ENCODE results near the gene PMF1.

Gene PMF1

GRCh38 chr1:156245451-156246232 lies 32.8 kb downstream of the PMF1 start:
- Histone ChIP-seq H3K4me3 (ENCODE audit: low read depth, low read length, poor library complexity, severe bottlenecking) (peak overlapping the region; percentile 42), H4K20me1 (ENCODE audit: insufficient read depth, low read length) (no peaks in the 10 kb centered on the region), H3K4me2 (ENCODE audit: low read length) (peak overlapping the region; percentile 60), H3K36me3 (ENCODE audit: insufficient read depth, low read length) (peaks cover 24% of the 10 kb centered on the region), H3K4me1 (ENCODE audit: insufficient read depth, low read length, severe bottlenecking) (peaks cover 10% of the 10 kb centered on the region), H3K27me3 (ENCODE audit: insufficient read depth, low read length) (0 out of 2 replicates have a peak, but pooled peaks cover 5% of the 10 kb centered on the region), H3K9me2 (ENCODE audit: low read depth, low read length) (no peaks in the 10 kb centered on the region), H3F3A (ENCODE audit: insufficient read depth, low read length) (no peaks in the 10 kb centered on the region), H3K9me3 (ENCODE audit: low read length) (no peaks in the 10 kb centered on the region), H2AFZ (ENCODE audit: low read length) (no peak overlapping the region), H3K9ac (ENCODE audit: low read length) (peak overlapping the region; percentile 5; the same call in 1 of the 2 replicates), H3K79me2 (ENCODE audit: insufficient read depth, low read length) (no peaks in the 10 kb centered on the region), H3K27ac (ENCODE audit: low read depth, low read length, poor library complexity, severe bottlenecking) (no peak overlapping the region)
- TF ChIP-seq EZH2 (IDR thresholded peaks at IDR 0.05; ENCODE audit: borderline replicate concordance, low read length): no peak
- TF ChIP-seq, protein P1, sequence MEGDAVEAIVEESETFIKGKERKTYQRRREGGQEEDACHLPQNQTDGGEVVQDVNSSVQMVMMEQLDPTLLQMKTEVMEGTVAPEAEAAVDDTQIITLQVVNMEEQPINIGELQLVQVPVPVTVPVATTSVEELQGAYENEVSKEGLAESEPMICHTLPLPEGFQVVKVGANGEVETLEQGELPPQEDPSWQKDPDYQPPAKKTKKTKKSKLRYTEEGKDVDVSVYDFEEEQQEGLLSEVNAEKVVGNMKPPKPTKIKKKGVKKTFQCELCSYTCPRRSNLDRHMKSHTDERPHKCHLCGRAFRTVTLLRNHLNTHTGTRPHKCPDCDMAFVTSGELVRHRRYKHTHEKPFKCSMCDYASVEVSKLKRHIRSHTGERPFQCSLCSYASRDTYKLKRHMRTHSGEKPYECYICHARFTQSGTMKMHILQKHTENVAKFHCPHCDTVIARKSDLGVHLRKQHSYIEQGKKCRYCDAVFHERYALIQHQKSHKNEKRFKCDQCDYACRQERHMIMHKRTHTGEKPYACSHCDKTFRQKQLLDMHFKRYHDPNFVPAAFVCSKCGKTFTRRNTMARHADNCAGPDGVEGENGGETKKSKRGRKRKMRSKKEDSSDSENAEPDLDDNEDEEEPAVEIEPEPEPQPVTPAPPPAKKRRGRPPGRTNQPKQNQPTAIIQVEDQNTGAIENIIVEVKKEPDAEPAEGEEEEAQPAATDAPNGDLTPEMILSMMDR (IDR thresholded peaks at IDR 0.05; ENCODE audit: low read length): no peak

GRCh38 chr1:156246241-156246780 lies 33.5 kb downstream of the PMF1 start:
- Histone ChIP-seq H3K79me2 (ENCODE audit: insufficient read depth, low read length) (no peaks in the 10 kb centered on the region), H4K20me1 (ENCODE audit: insufficient read depth, low read length) (no peaks in the 10 kb centered on the region), H3K36me3 (ENCODE audit: insufficient read depth, low read length) (peaks cover 31% of the 10 kb centered on the region), H3K4me3 (ENCODE audit: low read depth, low read length, poor library complexity, severe bottlenecking) (peak overlapping the region; percentile 42), H3K9ac (ENCODE audit: low read length) (peak overlapping the region; percentile 5; the same call in 1 of the 2 replicates), H3K4me1 (ENCODE audit: insufficient read depth, low read length, severe bottlenecking) (peaks cover 10% of the 10 kb centered on the region), H3K9me3 (ENCODE audit: low read length) (no peaks in the 10 kb centered on the region), H3F3A (ENCODE audit: insufficient read depth, low read length) (no peaks in the 10 kb centered on the region), H3K27ac (ENCODE audit: low read depth, low read length, poor library complexity, severe bottlenecking) (no peak overlapping the region), H3K27me3 (ENCODE audit: insufficient read depth, low read length) (0 out of 2 replicates have a peak, but pooled peaks cover 5% of the 10 kb centered on the region), H3K4me2 (ENCODE audit: low read length) (peak overlapping the region; percentile 60), H3K9me2 (ENCODE audit: low read depth, low read length) (no peaks in the 10 kb centered on the region), H2AFZ (ENCODE audit: low read length) (no peak overlapping the region)
- no peak for TF ChIP-seq EZH2 (IDR thresholded peaks at IDR 0.05; ENCODE audit: borderline replicate concordance, low read length)
- TF ChIP-seq, protein P1 (IDR thresholded peaks at IDR 0.05; ENCODE audit: low read length): no peak

GRCh38 chr1:156246781-156247459 lies 34.1 kb downstream of the PMF1 start:
- Histone ChIP-seq H2AFZ (ENCODE audit: low read length) (no peak overlapping the region), H3K9me3 (ENCODE audit: low read length) (no peaks in the 10 kb centered on the region), H3K79me2 (ENCODE audit: insufficient read depth, low read length) (no peaks in the 10 kb centered on the region), H3K4me2 (ENCODE audit: low read length) (no peak overlapping the region), H3K36me3 (ENCODE audit: insufficient read depth, low read length) (peaks cover 37% of the 10 kb centered on the region), H3K4me1 (ENCODE audit: insufficient read depth, low read length, severe bottlenecking) (peaks cover 10% of the 10 kb centered on the region), H4K20me1 (ENCODE audit: insufficient read depth, low read length) (no peaks in the 10 kb centered on the region), H3K9me2 (ENCODE audit: low read depth, low read length) (no peaks in the 10 kb centered on the region), H3K27me3 (ENCODE audit: insufficient read depth, low read length) (0 out of 2 replicates have a peak, but pooled peaks cover 5% of the 10 kb centered on the region), H3K4me3 (ENCODE audit: low read depth, low read length, poor library complexity, severe bottlenecking) (no peak overlapping the region), H3K9ac (ENCODE audit: low read length) (no peak overlapping the region), H3F3A (ENCODE audit: insufficient read depth, low read length) (no peaks in the 10 kb centered on the region), H3K27ac (ENCODE audit: low read depth, low read length, poor library complexity, severe bottlenecking) (no peak overlapping the region)
- TF ChIP-seq, protein P1 (IDR thresholded peaks at IDR 0.05; ENCODE audit: low read length): no peak
- no peak for TF ChIP-seq EZH2 (IDR thresholded peaks at IDR 0.05; ENCODE audit: borderline replicate concordance, low read length)

Measured in OCI-LY1 (cell line).